IMR-90 (cell line): ENCODE measurements around the gene ADARB2.

Experiments
- CTCF ChIP-seq: conservative IDR thresholded peaks from 2 replicates; pipeline ENCODE4 v1.5.1; 2012; ENCODE audit warnings: mild to moderate bottlenecking, low read depth, low read length, improper control_type of control experiment
- FOS ChIP-seq: fragments of 150-350 bp; IDR thresholded peaks from 2 replicates; pipeline ENCODE4 v1.6.1; 2016; ENCODE audit warnings: low read depth, low read length
- MAZ ChIP-seq: IDR thresholded peaks from 2 replicates; pipeline ENCODE4 v1.6.1; 2012; ENCODE audit warnings: low read depth, mild to moderate bottlenecking, low read length, improper control_type of control experiment, moderate library complexity, borderline replicate concordance
- MXI1 ChIP-seq: IDR thresholded peaks from 2 replicates; pipeline ENCODE4 v1.6.1; 2012; ENCODE audit warnings: low read depth, mild to moderate bottlenecking, low read length, moderate library complexity, borderline replicate concordance
- NFE2L2 ChIP-seq: fragments of 150-350 bp; IDR thresholded peaks from 2 replicates; pipeline ENCODE4 v1.6.1; 2016; ENCODE audit warnings: low read depth, mild to moderate bottlenecking, low read length
- POLR2A ChIP-seq: IDR thresholded peaks from 2 replicates; pipeline ENCODE4 v1.6.1; 2012; ENCODE audit warnings: mild to moderate bottlenecking, low read depth, low read length
- RAD21 ChIP-seq: IDR thresholded peaks from 2 replicates; pipeline ENCODE4 v1.6.1; 2012; ENCODE audit warnings: low read length, improper control_type of control experiment
- RCOR1 ChIP-seq: IDR thresholded peaks from 2 replicates; pipeline ENCODE4 v1.6.1; 2012; ENCODE audit warnings: mild to moderate bottlenecking, low read length, improper control_type of control experiment; ENCODE audit not compliant: insufficient replicate concordance
- RFX5 ChIP-seq: IDR thresholded peaks from 2 replicates; pipeline ENCODE4 v1.8.0; 2012; ENCODE audit warnings: low read depth, mild to moderate bottlenecking, low read length, moderate library complexity
- SMC3 ChIP-seq: fragments of 150-350 bp; IDR thresholded peaks from 2 replicates; pipeline ENCODE4 v1.6.1; 2016; ENCODE audit warnings: low read depth, mild to moderate bottlenecking, antibody characterized with exemption, low read length, moderate library complexity
- TF ChIP-seq, protein P1 (sequence below): fragments of 150-350 bp; IDR thresholded peaks from 2 replicates; pipeline ENCODE4 v1.6.1; 2016; ENCODE audit warnings: low read depth, mild to moderate bottlenecking, low read length, moderate library complexity, borderline replicate concordance
- TF ChIP-seq, protein P2 (sequence below): fragments of 150-350 bp; IDR thresholded peaks from 2 replicates; pipeline ENCODE4 v1.6.1; 2017; ENCODE audit warnings: mild to moderate bottlenecking, antibody characterized with exemption, low read length, low read depth

DNA sequence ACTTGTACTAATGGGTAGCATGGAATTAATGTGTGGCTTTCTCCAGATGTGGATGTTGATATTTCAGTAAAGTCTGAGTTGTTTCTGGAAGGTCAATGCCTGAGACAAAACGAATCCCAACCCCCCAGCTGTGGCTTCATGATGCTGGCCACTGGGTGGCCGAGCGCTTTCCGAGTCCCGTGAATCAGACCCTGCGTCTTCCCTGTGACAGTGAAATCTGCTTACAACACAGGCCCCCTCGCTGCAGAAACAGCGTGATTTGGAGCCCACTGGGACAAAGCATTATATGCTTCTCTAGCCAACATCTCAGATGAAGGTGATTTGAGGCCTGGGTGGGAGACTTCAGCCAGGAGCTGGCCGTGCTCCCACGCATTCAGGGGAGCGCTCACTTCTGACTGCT is 556.5 kb downstream of the ADARB2 start:
- TF ChIP-seq SMC3 (no peak), FOS (no peak), CTCF (no peak), POLR2A (no peak), RAD21 (no peak), MAZ (no peak), MXI1 (no peak), RFX5 (no peak), RCOR1 (no peak), NFE2L2 (no peak)
- TF ChIP-seq, protein P1, sequence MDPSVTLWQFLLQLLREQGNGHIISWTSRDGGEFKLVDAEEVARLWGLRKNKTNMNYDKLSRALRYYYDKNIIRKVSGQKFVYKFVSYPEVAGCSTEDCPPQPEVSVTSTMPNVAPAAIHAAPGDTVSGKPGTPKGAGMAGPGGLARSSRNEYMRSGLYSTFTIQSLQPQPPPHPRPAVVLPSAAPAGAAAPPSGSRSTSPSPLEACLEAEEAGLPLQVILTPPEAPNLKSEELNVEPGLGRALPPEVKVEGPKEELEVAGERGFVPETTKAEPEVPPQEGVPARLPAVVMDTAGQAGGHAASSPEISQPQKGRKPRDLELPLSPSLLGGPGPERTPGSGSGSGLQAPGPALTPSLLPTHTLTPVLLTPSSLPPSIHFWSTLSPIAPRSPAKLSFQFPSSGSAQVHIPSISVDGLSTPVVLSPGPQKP = no peak
- TF ChIP-seq, protein P2, sequence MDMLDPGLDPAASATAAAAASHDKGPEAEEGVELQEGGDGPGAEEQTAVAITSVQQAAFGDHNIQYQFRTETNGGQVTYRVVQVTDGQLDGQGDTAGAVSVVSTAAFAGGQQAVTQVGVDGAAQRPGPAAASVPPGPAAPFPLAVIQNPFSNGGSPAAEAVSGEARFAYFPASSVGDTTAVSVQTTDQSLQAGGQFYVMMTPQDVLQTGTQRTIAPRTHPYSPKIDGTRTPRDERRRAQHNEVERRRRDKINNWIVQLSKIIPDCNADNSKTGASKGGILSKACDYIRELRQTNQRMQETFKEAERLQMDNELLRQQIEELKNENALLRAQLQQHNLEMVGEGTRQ = no peak
